HUES64 (cell line): ENCODE results near the gene ATG13.

Experiments used
- H3K27ac ChIP-seq: 2 replicates; pipeline ENCODE4 v1.7.0; 2013; ENCODE audit warnings: low read depth, low read length, inconsistent platforms
- H3K27me3 ChIP-seq: 2 replicates; pipeline ENCODE4 v1.6.1; 2013; ENCODE audit warnings: mild to moderate bottlenecking, low read length; ENCODE audit not compliant: insufficient read depth
- H3K36me3 ChIP-seq: 2 replicates; pipeline ENCODE4 v1.6.1; 2013; ENCODE audit warnings: mild to moderate bottlenecking, low read length; ENCODE audit not compliant: insufficient read depth
- H3K4me1 ChIP-seq: 2 replicates; pipeline ENCODE4 v1.6.1; 2013; ENCODE audit warnings: mild to moderate bottlenecking, low read length, moderate library complexity; ENCODE audit not compliant: insufficient read depth
- H3K4me3 ChIP-seq: 2 replicates; pipeline ENCODE4 v1.5.1; 2013; ENCODE audit warnings: mild to moderate bottlenecking, low read length, moderate library complexity
- H3K9ac ChIP-seq: 2 replicates; pipeline ENCODE4 v1.6.1; 2013; ENCODE audit warnings: mild to moderate bottlenecking, low read depth, low read length
- H3K9me3 ChIP-seq: 2 replicates; pipeline ENCODE4 v1.6.1; 2013; ENCODE audit warnings: low read depth, low read length; ENCODE audit not compliant: insufficient read depth
- WGBS: fragments of 150-250, 120-280 bp; methylation state at CpG from one replicate; pipeline ENCODE4 v1.1.7; 2013; ENCODE audit warnings: missing lambda C conversion rate; 5-methylcytosine and 5-hydroxymethylcytosine counted together

Gene ATG13

DNA sequence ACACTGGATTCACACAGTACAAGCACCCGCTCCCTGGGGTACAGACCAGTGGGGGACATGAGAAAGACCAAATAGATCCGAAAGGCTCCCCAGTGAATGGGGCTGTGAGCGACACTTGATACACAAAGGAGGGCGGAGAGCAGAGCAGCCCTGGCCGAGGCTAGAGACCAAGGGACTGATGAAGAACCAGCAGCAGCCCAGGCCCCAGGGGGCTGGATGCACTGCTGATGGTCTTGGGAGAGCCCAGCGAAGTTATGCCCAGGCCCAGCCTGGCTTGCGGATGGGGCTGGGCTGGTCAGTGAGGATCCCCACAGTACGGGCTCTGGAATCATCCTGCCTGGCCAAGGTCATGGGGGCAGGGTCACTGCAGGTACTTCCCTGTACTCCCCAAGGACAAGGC is 59.8 kb downstream of the ATG13 start:
- peaks cover 21% of the 10 kb centered on the region; the same call in 1 of the 2 replicates for H3K4me1 ChIP-seq

DNA sequence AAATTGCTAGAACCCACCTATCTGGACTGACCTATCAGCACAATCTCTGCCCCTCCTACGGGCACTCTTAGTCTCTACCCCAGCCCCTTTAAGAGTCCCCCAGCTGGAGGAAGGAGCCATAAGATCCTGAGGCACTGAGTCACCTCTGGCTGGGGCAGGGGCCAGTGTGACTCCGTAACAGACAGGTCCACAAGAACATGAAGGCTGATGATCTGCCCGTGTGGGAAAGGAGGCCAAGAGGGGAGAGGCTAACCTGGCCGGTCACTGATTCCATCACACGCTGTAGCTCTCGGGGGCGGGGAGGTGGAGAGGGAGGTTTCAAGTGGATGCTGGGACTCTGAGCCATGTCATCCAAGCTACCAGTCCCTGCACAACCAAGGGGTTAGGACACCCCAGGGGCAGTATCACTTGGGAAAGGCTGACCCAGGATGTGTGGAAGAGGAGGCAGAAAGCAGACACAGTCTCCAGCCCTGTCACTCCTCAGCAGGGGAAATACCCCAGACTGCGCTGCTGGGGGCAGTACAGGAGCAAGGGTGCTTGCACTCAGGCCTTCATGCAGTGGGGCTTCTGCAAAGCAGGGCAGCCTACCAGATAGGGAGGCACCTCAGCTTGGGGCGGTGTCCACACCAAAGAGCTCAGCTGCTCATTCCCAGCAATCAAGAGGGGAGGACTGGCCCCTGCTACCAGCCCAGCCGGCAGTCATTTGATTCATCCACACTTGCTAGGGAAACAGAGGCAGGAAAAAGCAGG is 60.8 kb downstream of the ATG13 start:
- H3K9me3 ChIP-seq = no peaks in the 10 kb centered on the region
- peaks cover 21% of the 10 kb centered on the region; the same call in 1 of the 2 replicates for H3K4me1 ChIP-seq
- H3K27me3 ChIP-seq = no peaks in the 10 kb centered on the region
- no peak overlapping the region for H3K27ac ChIP-seq
- peaks cover 30% of the 10 kb centered on the region for H3K36me3 ChIP-seq
- 87% methylated on average over 10 of the region's 10 CpGs for WGBS
- H3K4me3 ChIP-seq = no peak overlapping the region
- H3K9ac ChIP-seq = no peak overlapping the region

More for the DNA sequence above, 59.8 kb downstream of the ATG13 start:
- Histone ChIP-seq H3K27me3 (no peaks in the 10 kb centered on the region), H3K27ac (no peak overlapping the region), H3K9me3 (no peaks in the 10 kb centered on the region), H3K9ac (no peak overlapping the region), H3K4me3 (no peak overlapping the region), H3K36me3 (peaks cover 40% of the 10 kb centered on the region)
- 88% methylated on average over 8 of the region's 8 CpGs for WGBS

DNA sequence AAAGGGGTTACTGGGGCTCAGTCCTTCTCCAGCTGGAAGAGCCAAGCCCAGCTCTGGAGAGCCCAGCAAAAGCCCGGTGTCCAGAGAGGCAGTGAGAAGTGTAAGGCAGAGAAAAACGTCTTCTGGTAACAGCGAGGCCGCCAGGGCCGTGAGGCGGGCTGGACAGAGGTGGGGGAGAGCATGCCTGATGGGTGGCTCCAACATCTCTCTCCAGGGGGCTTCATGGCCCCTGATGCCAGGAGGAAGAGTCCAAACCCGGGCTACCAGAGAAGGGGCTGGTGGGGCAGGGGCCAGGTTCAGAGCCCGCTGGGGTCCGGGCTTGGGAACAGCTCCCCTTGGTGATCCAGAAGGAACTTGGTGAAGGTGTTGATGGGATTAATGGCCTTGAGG is 61.4 kb downstream of the ATG13 start:
- Histone ChIP-seq H3K4me1 (peaks cover 21% of the 10 kb centered on the region; the same call in 1 of the 2 replicates), H3K9me3 (no peaks in the 10 kb centered on the region), H3K36me3 (peaks cover 24% of the 10 kb centered on the region), H3K4me3 (no peak overlapping the region), H3K27ac (no peak overlapping the region), H3K9ac (no peak overlapping the region), H3K27me3 (no peaks in the 10 kb centered on the region)
- 95% methylated on average over 9 of the region's 9 CpGs for WGBS

DNA sequence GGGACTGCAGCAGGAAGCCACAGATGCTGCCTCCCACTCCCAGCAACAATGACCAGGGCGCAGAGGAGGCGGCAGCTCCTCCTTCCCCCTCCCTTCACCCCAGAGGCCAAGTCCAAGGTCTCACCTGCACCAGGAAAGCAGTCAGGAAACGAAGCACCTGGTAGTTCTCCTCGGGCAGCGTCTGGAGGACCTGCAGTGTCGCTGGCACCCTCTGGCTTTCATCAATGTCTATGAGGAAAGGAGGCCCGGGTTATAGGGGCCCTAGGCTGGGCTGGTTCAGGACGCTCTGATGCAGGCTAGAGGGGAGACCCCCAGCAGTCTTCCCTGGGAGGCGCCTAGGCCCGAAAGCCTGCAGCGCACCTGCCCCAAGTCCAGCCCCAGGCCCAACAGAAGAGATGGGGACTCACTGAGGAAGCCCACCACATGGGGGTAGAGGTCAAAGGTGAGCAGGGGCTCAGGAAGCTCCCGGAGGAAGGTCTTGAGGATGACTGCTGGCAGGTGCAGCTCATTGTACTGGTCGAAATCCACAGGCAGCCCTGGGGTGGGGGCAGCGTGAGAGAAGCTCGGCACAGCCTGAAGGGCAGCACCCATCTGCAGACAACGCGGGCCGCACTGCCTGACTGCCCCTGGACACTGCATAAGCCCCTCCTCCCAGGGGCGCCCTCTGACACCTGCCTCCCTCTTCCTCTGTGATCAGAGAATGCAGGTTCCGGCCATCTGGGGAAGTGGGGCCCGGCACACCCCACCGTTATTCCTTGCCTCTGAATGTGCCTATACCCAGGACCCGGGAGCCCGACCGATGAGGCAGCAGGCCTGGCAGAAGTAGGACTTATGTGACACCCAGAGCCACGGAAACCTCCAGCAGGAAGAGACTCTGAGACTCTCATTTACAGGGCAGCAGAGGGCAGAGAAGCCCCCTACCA is 62.1 kb downstream of the ATG13 start:
- no peaks in the 10 kb centered on the region for H3K27me3 ChIP-seq
- peaks cover 14% of the 10 kb centered on the region; the same call in 1 of the 2 replicates for H3K4me1 ChIP-seq
- H3K9ac ChIP-seq = no peak overlapping the region; the same call in 1 of the 2 replicates
- no peak overlapping the region for H3K27ac ChIP-seq
- H3K36me3 ChIP-seq = peaks cover 23% of the 10 kb centered on the region
- no peak overlapping the region for H3K4me3 ChIP-seq
- whole genome bisulfite sequencing = 96% methylated on average over 26 of the region's 26 CpGs
- H3K9me3 ChIP-seq = no peaks in the 10 kb centered on the region

DNA sequence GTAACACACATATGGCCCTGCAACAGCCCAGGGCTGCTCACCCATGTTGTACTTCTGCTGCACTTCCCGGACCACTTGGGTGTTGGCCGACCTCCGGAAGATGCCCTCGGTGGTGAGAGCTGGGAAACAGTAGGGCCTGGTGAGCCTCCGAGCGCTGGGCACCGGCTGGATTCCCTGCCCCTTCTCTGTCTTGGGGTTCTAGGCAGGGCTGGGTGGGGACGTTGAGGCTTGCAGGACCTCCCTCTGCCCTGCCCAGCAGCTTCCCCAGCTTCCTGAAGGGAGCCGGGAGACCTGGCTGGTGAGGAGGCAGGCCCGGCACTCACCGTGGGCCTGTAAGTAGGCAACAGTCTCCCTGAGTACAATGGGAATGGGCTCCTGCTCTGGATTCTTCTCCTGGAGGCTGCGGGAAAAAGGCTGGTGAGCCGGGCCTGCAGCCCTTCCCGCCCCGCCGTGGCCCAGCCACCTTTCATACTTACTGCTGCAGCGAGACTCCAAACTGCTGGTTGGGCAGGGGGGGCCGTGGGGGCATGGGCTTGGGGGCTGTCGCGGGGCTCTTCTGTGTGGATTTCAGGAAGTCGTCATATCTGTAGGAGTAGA is 62.9 kb downstream of the ATG13 start:
- H3K9me3 ChIP-seq = no peaks in the 10 kb centered on the region

DNA sequence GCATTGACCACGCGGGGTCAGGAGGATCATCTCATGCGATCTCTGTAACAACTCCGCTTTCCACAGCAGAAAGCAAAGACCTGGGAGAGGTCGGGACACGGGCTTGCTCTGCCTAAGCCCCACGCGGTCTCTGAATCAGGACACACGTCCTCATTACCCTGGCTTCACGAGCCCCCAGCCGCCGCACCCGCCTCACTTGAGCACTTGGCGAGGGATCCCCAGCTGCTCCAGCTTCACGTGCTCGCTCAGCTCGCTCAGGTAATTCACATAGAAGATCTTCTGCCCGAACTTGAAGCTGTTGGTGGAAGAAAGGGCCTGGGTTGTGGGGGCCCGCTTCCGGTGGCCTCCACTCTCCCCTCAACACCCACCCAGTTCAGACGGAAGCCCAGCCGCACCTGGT is 63.5 kb downstream of the ATG13 start:
- 95% methylated on average over 22 of the region's 22 CpGs for WGBS
- Histone ChIP-seq H3K9ac (no peak overlapping the region), H3K36me3 (peaks cover 23% of the 10 kb centered on the region), H3K9me3 (no peaks in the 10 kb centered on the region), H3K4me3 (no peak overlapping the region), H3K27ac (no peak overlapping the region), H3K4me1 (peaks cover under 1% of the 10 kb centered on the region; the same call in 1 of the 2 replicates), H3K27me3 (no peaks in the 10 kb centered on the region)

More for the DNA sequence above, 62.9 kb downstream of the ATG13 start:
- Histone ChIP-seq H3K4me1 (peaks cover 7% of the 10 kb centered on the region; the same call in 1 of the 2 replicates), H3K4me3 (no peak overlapping the region), H3K27me3 (no peaks in the 10 kb centered on the region), H3K9ac (no peak overlapping the region), H3K27ac (no peak overlapping the region), H3K36me3 (peaks cover 23% of the 10 kb centered on the region)
- WGBS = 96% methylated on average over 21 of the region's 21 CpGs

DNA sequence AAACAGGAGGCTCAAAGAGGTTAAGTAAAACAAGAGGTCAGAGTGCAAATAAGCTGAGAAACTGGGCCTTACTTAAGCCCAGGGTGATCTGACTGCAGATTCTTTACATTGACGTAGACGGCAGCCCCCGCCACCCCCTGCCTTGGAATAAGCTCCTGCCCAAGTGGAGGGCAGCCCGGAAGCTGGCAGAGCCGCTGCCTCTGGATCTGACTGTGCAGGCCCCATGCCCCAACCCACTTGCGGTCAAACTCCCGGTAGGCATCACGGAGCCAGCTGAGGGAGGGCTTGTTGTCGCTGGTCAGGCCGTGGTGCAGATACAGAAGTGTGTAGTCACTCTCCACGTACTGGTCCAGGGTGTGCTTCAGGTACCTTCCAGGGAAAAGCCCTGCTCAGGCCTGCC is 64.5 kb downstream of the ATG13 start:
- Histone ChIP-seq H3K4me3 (no peak overlapping the region), H3K9ac (no peak overlapping the region), H3K36me3 (peaks cover 25% of the 10 kb centered on the region), H3K4me1 (no peaks in the 10 kb centered on the region), H3K9me3 (no peaks in the 10 kb centered on the region), H3K27ac (no peak overlapping the region), H3K27me3 (no peaks in the 10 kb centered on the region)
- WGBS = 94% methylated on average over 11 of the region's 11 CpGs

DNA sequence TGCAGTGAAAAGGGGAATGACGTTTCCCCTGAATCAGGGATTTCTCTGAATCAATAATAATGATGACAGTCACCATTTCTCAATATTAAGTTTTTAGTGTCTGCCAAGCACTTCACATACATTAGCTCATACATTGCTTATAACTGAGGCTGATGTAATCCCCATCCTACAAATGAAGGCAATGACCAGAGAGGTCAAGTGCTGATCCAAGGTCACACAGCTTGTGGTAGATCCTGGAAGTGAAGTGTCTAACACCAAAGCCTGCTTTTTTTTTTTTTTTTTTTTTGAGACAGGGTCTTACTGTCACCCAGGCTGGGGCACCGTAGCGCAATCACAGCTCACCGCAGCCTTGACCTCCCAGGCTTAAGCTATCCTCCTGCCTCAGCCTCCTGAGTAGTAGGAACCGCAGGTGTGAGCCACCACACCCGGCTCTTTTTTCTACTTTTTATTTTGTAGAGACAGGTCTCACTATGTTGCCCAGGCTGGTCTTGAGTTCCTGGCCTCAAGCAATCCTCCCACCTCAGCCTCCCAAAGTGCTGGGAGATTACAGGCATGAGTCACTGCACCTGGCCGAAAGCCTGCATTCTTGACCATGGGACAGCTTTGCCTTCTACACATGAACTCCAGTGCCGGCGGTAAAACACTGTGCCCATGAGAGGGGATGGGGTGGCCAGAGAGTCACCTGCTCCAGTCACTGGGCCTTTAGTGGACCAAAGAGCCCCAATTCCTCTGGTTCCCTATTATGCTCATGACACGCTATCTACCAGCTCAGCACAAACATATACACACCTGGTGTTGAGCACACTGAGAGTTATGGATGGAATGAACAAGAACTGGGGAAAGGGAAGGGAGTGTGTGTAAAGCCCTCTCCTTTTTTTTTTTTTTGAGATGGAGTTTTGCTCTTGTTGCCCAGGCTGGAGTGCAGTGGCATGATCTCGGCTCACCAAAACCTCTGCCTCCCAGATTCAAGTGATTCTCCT is 65.7 kb downstream of the ATG13 start:
- no peaks in the 10 kb centered on the region for H3K4me1 ChIP-seq

DNA sequence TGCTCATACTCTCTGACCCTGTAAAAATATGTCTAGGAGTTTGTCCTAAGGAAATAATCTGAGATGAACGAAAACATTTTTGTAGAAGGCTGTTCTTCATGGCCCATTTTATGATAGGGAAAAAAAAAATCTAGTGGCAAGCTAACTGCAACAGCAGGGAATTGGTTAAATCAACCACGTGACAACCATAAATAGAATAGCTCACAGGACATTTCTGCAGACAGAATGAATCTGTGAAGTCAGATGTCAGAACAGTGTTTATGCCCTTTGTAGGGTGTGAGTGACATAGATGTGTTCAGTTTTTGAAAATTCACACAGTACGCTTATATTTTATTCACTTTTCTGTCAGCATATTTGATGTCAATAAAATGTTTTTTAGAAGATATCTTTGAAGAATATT is 67.0 kb downstream of the ATG13 start:
- no peak overlapping the region for H3K27ac ChIP-seq
- H3K9ac ChIP-seq = no peak overlapping the region
- H3K36me3 ChIP-seq = peaks cover 19% of the 10 kb centered on the region
- H3K27me3 ChIP-seq = no peaks in the 10 kb centered on the region
- no peaks in the 10 kb centered on the region for H3K4me1 ChIP-seq
- 100% methylated on average over 2 of the region's 3 CpGs for WGBS
- H3K9me3 ChIP-seq = no peaks in the 10 kb centered on the region
- no peak overlapping the region for H3K4me3 ChIP-seq

More for the DNA sequence above, 65.7 kb downstream of the ATG13 start:
- Histone ChIP-seq H3K27me3 (no peaks in the 10 kb centered on the region), H3K9ac (no peak overlapping the region), H3K36me3 (peaks cover 29% of the 10 kb centered on the region), H3K4me3 (no peak overlapping the region), H3K27ac (no peak overlapping the region), H3K9me3 (no peaks in the 10 kb centered on the region)
- 97% methylated on average over 10 of the region's 11 CpGs for WGBS
